PC-9 (cell line): ENCODE measurements around the gene MED27. TPM values are rescaled to one million over a fixed set of nuclear protein-coding genes. Genes with fewer than 3 reads are reported as not detected.

Source experiments
- BruUV-seq: library from RNA; stranded (reverse); fragments of 400-500 nt; replicated peaks from 2 replicates; lab custom pipeline; 2021; lab: Mats Ljungman, UMichigan
- CTCF ChIA-PET: fragments of 300-600 bp; sonication (Branson Sonifier 250); formaldehyde crosslinking; loops from one replicate; lab custom pipeline; 2022; ENCODE audit warnings: antibody characterized with exemption; lab: Charles Lee
- POLR2A ChIA-PET: fragments of 300-600 bp; sonication (Branson Sonifier 250); formaldehyde crosslinking; loops from one replicate; lab custom pipeline; 2022; ENCODE audit warnings: antibody characterized with exemption; ENCODE audit not compliant: unreplicated experiment; lab: Charles Lee
- DNase-seq, 2 experiments: peaks; one replicate each; pipeline versions ENCODE4 v3.0.0 to v3.0.0-alpha.2; 2015 to 2022; ENCODE audit warnings: mixed read lengths in 1 of 2
- H2AFZ ChIP-seq: fragments of 200-600 bp; sonication (generic); 2 replicates; pipeline ENCODE4 v1.8.1; 2017; ENCODE audit warnings: antibody characterized with exemption
- H3F3A ChIP-seq: fragments of 200-600 bp; sonication (generic); 2 replicates; pipeline ENCODE4 v1.8.1; 2017; ENCODE audit warnings: antibody characterized with exemption, mild to moderate bottlenecking, low read depth; ENCODE audit not compliant: insufficient read depth
- H3K27ac ChIP-seq: fragments of 200-600 bp; sonication (generic); 2 replicates; pipeline ENCODE4 v1.6.1; 2016; ENCODE audit warnings: mixed run types
- H3K27me3 ChIP-seq: fragments of 200-600 bp; sonication (generic); 2 replicates; pipeline ENCODE4 v1.6.1; 2016; ENCODE audit warnings: low read depth, mixed run types; ENCODE audit not compliant: insufficient read depth
- H3K36me3 ChIP-seq: fragments of 200-600 bp; sonication (generic); 2 replicates; pipeline ENCODE4 v1.6.1; 2016; ENCODE audit warnings: low read depth, mixed run types
- H3K4me1 ChIP-seq: fragments of 200-600 bp; sonication (generic); replicated peaks from 2 replicates; pipeline ENCODE4 v1.6.1; 2016; ENCODE audit warnings: mixed run types; ENCODE audit not compliant: insufficient read depth
- H3K4me2 ChIP-seq: fragments of 200-600 bp; sonication (generic); 2 replicates; pipeline ENCODE4 v1.6.1; 2017; ENCODE audit warnings: mixed run types
- H3K4me3 ChIP-seq: fragments of 200-600 bp; sonication (generic); 2 replicates; pipeline ENCODE4 v1.6.1; 2016; ENCODE audit warnings: mixed run types
- H3K79me2 ChIP-seq: fragments of 200-600 bp; sonication (generic); 2 replicates; pipeline ENCODE4 v1.6.1; 2017; ENCODE audit warnings: low read depth, mixed run types
- H3K9me2 ChIP-seq: fragments of 200-600 bp; sonication (generic); 2 replicates; pipeline ENCODE4 v1.8.1; 2017; ENCODE audit warnings: mild to moderate bottlenecking; ENCODE audit not compliant: insufficient read depth
- H3K9me3 ChIP-seq: fragments of 200-600 bp; sonication (generic); 2 replicates; pipeline ENCODE4 v1.8.1; 2016; ENCODE audit warnings: low read depth; ENCODE audit not compliant: insufficient read depth
- H4K20me1 ChIP-seq: fragments of 200-600 bp; sonication (generic); 2 replicates; pipeline ENCODE4 v1.8.1; 2017; ENCODE audit not compliant: insufficient read depth
- EZH2 ChIP-seq: fragments of 200-600 bp; sonication (generic); IDR thresholded peaks from 2 replicates; pipeline ENCODE4 v1.8.0; 2017; ENCODE audit warnings: antibody characterized with exemption, low read depth
- intact Hi-C: fragments of 100-400 bp; cut with micrococcal nuclease; formaldehyde crosslinking; loops from one replicate; pipeline ENCODE4 v1.10.0; 2022; ENCODE audit not compliant: unreplicated experiment
- total RNA-seq: library from RNA; stranded (reverse); gene quantifications from 2 replicates; pipeline ENCODE4 v1.2.3, GENCODE V29; 2021
- TF ChIP-seq, protein P1 (sequence below): fragments of 200-600 bp; sonication (generic); conservative IDR thresholded peaks from 2 replicates; pipeline ENCODE4 v1.6.1; 2017; ENCODE audit warnings: mixed run types, antibody characterized with exemption, mild to moderate bottlenecking, moderate library complexity

The MED27 gene
- total RNA-seq, 1 experiment from 2014 or later = 31.2 TPM

DNA sequence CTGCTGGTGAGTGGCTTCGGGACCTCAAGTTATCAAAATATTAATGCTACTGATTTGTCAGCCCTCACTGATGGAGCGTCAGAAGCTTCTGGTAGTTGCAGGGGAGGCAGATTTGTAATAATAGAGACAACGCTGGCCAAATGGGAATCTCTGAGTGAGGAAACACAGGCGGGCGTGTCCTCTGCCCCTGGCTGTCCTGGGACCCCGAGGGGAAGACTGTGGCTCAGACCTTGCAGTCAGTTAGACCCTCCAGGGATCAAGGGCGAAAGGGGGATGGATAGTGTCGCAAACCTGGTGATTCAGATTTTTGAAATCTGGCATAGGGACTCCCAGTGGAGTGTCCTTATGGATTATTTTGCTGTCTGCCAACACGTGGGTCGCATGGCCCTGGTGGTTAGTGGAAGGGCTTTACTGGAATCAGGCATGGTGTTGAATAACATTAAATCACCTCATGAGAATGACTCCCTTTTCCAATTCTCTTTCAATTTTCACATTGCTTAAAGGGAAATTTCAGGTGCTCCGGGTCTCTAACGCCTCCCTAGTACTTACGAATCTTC lies 47.1 kb upstream of the MED27 start:
- no peaks in the 10 kb centered on the region for H3F3A ChIP-seq
- ChIA-PET POLR2A (interaction anchor here (0.7 kb wide), 1 partner anchor 9 kb away, joined by 4 read pairs; no protein-coding TSS in a partner anchor), CTCF (no interaction called here)
- no TSS peak for BruUV-seq
- no peaks in the 10 kb centered on the region for H3K36me3 ChIP-seq
- H3K4me1 ChIP-seq = no peaks in the 10 kb centered on the region
- no peaks in the 10 kb centered on the region for H3K9me3 ChIP-seq
- no peaks in the 10 kb centered on the region for H3K79me2 ChIP-seq
- H3K27me3 ChIP-seq = peaks cover 99% of the 10 kb centered on the region
- no peak overlapping the region for H3K4me2 ChIP-seq
- intact Hi-C loops = no loop called here
- no peaks in the 10 kb centered on the region for H3K9me2 ChIP-seq
- no peak for DNase-seq
- H3K4me3 ChIP-seq = no peak overlapping the region
- TF ChIP-seq EZH2 = no peak
- TF ChIP-seq, protein P1, sequence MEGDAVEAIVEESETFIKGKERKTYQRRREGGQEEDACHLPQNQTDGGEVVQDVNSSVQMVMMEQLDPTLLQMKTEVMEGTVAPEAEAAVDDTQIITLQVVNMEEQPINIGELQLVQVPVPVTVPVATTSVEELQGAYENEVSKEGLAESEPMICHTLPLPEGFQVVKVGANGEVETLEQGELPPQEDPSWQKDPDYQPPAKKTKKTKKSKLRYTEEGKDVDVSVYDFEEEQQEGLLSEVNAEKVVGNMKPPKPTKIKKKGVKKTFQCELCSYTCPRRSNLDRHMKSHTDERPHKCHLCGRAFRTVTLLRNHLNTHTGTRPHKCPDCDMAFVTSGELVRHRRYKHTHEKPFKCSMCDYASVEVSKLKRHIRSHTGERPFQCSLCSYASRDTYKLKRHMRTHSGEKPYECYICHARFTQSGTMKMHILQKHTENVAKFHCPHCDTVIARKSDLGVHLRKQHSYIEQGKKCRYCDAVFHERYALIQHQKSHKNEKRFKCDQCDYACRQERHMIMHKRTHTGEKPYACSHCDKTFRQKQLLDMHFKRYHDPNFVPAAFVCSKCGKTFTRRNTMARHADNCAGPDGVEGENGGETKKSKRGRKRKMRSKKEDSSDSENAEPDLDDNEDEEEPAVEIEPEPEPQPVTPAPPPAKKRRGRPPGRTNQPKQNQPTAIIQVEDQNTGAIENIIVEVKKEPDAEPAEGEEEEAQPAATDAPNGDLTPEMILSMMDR = no peak
- H4K20me1 ChIP-seq = no peaks in the 10 kb centered on the region
- H2AFZ ChIP-seq = no peak overlapping the region
- no peak overlapping the region for H3K27ac ChIP-seq

DNA sequence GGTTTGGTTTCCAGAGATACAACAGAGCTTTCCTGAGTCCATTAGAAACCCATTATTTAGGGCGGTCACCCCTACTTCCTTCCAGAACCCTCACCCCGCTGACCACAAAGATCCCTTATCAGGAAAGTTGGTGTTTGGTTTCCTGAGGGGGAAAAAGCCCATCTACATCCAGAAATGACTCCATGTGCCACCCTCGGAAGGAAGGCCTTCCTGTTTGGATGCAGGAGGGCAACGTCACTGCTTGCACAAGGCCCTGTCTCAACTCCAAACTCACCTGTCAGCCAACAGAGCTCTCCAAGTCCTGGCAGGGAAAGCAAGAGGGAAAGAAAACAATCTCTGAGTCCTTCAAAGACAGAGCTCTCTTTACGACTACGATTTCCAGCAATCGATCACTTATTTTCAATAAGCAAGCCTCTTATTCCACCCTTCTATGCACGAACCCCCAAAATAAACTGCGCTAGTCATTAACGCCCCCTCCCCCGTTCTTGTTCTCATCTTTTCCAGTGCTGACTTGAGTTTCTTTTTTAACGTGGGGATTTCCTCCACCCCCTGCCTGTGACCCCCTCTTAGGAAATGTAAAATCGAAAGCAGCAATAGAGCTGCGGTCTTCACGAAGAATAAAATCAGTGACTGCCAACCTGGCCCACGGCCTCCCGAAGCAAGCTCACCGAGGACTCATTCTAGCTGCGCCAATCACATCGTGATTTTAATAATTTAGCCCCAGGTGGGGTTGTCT lies 46.4 kb upstream of the MED27 start:
- Histone ChIP-seq H3K9me3 (no peaks in the 10 kb centered on the region), H3K27me3 (peaks cover 99% of the 10 kb centered on the region), H2AFZ (no peak overlapping the region), H3K27ac (no peak overlapping the region), H3K9me2 (no peaks in the 10 kb centered on the region), H3F3A (no peaks in the 10 kb centered on the region), H3K4me2 (no peak overlapping the region), H3K79me2 (no peaks in the 10 kb centered on the region), H3K36me3 (no peaks in the 10 kb centered on the region), H3K4me3 (no peak overlapping the region), H3K4me1 (no peaks in the 10 kb centered on the region), H4K20me1 (no peaks in the 10 kb centered on the region)
- TF ChIP-seq EZH2 = no peak
- TF ChIP-seq, protein P1 = no peak
- intact Hi-C loops = no loop called here
- POLR2A ChIA-PET = no interaction called here
- CTCF ChIA-PET = no interaction called here
- no peak for DNase-seq
- no TSS peak for BruUV-seq

DNA sequence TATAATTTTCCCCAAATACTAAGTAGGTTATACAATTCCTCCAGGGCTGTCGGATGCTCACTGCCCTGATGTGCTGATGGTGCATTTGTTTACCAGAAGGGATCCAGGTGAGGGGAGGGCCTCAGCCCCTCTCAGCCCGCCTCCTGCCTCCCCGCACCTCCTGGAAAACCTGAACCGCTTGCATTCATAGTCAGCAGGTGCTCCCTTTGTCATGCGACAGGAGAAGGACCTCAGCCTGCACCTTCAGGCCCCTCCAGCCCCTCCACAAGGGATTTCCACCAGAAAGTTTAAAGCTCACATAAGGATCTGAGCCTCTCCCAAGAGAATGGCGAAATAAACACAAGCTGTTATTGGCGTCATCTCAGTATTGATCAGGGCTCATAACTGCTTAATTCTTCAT lies 45.7 kb upstream of the MED27 start:
- no TSS peak for BruUV-seq
- ChIA-PET POLR2A (no interaction called here), CTCF (interaction anchor here (0.7 kb wide), 1 partner anchor 383 kb away, joined by 3 read pairs; no protein-coding TSS in a partner anchor)
- H3K27me3 ChIP-seq = peaks cover 99% of the 10 kb centered on the region
- DNase-seq = no peak
- H2AFZ ChIP-seq = no peak overlapping the region
- H3K4me3 ChIP-seq = no peak overlapping the region
- no peaks in the 10 kb centered on the region for H3K9me2 ChIP-seq
- H3K4me1 ChIP-seq = no peaks in the 10 kb centered on the region
- no peaks in the 10 kb centered on the region for H3K79me2 ChIP-seq
- no peaks in the 10 kb centered on the region for H3K36me3 ChIP-seq
- intact Hi-C loops = no loop called here
- TF ChIP-seq, protein P1 = no peak
- no peak for TF ChIP-seq EZH2
- H3K9me3 ChIP-seq = no peaks in the 10 kb centered on the region
- H3K4me2 ChIP-seq = no peak overlapping the region
- H3F3A ChIP-seq = no peaks in the 10 kb centered on the region
- no peaks in the 10 kb centered on the region for H4K20me1 ChIP-seq
- H3K27ac ChIP-seq = no peak overlapping the region
